GM21515 (cell line): ENCODE results near the gene NUAK1.
"Not testable (repeated sequence)": the region's sequence is repeated elsewhere in the genome, so short reads cannot be mapped to it uniquely, and the experiment has no call there.

ENCODE experiments used
- ATAC-seq: cut with Tn5 transposase; IDR thresholded peaks from one replicate; pipeline ENCODE4 v1.9.1; 2021; ENCODE audit not compliant: unreplicated experiment

Gene NUAK1

GRCh38 chr12:106147956-106148355, 9.2 kb upstream of the NUAK1 start:
- ATAC-seq = no peak

- no peak for ATAC-seq
Measured at GRCh38 chr12:106146987-106147386, 8.2 kb upstream of the NUAK1 start.

GRCh38 chr12:106145539-106146447, 7.0 kb upstream of the NUAK1 start:
- no peak for ATAC-seq

- ATAC-seq = no peak
Measured at GRCh38 chr12:106144847-106145246, 6.1 kb upstream of the NUAK1 start.

GRCh38 chr12:106142591-106143261, 4.0 kb upstream of the NUAK1 start:
- ATAC-seq = no peak

- not testable (repeated sequence) for ATAC-seq
Measured at GRCh38 chr12:106141920-106142319, 3.2 kb upstream of the NUAK1 start.

GRCh38 chr12:106141452-106141851, 2.7 kb upstream of the NUAK1 start:
- ATAC-seq = no peak

- no peak for ATAC-seq
Measured at GRCh38 chr12:106141003-106141402, 2.2 kb upstream of the NUAK1 start.

GRCh38 chr12:106140223-106140986, 1.7 kb upstream of the NUAK1 start:
- ATAC-seq = no peak

- no peak for ATAC-seq
Measured at GRCh38 chr12:106139422-106140171, 843 bp upstream of the NUAK1 start.

- ATAC-seq = no peak
Measured at GRCh38 chr12:106138357-106138632, 459 bp downstream of the NUAK1 start.

- no peak for ATAC-seq
Measured at GRCh38 chr12:106137530-106138356, 1.0 kb downstream of the NUAK1 start.

- no peak for ATAC-seq
Measured at GRCh38 chr12:106136263-106136662, 2.5 kb downstream of the NUAK1 start.

GRCh38 chr12:106135781-106136180, 3.0 kb downstream of the NUAK1 start:
- ATAC-seq = no peak

- no peak for ATAC-seq
Measured at GRCh38 chr12:106135075-106135474, 3.7 kb downstream of the NUAK1 start.

- no peak for ATAC-seq
Measured at GRCh38 chr12:106134294-106134949, 4.3 kb downstream of the NUAK1 start.

- ATAC-seq = no peak
Measured at GRCh38 chr12:106133136-106134087, 5.3 kb downstream of the NUAK1 start.
